K562 (cell line): ENCODE results near the gene GPX5. TPM values are rescaled to one million over a fixed set of nuclear protein-coding genes. Genes with fewer than 3 reads are reported as not detected.

Experiments used
- BACH1 ChIP-seq: fragments of 200-800 bp; sonication (Bioruptor generic); IDR thresholded peaks from 2 replicates; pipeline ENCODE4 v1.6.1; 2016; ENCODE audit warnings: missing genetic modification characterization, missing compliant biosample characterization
- CBX1 ChIP-seq: sonication (generic); IDR thresholded peaks from 2 replicates; pipeline ENCODE4 v1.6.1; 2016; ENCODE audit warnings: antibody characterized with exemption, low read depth, mild to moderate bottlenecking
- MEF2D ChIP-seq: conservative IDR thresholded peaks from 2 replicates; pipeline ENCODE4 v1.6.1; 2016; ENCODE audit warnings: low read depth, missing genetic modification characterization, missing compliant biosample characterization
- SMARCA5 ChIP-seq: fragments of 450-650 bp; IDR thresholded peaks from 2 replicates; pipeline ENCODE4 v1.6.1; 2016
- ZNF347 ChIP-seq: fragments of 450-650 bp; formaldehyde crosslinking; IDR thresholded peaks from 2 replicates; pipeline ENCODE4 v1.4.0; 2020; ENCODE audit warnings: low read depth, mild to moderate bottlenecking, moderate library complexity
- ZNF764 ChIP-seq: fragments of 250-450 bp; sonication (Bioruptor Pico); IDR thresholded peaks from 2 replicates; pipeline ENCODE4 v1.4.0; 2020; ENCODE audit warnings: low read depth, mild to moderate bottlenecking, moderate library complexity
- polyA plus RNA-seq, 8 experiments: library from polyadenylated mRNA; depleted of rRNA in 4 of 8; stranded (reverse) in 5 of 8; unstranded in 3 of 8; fragments of >200 nt; fragmentation: Nextera tagmentation in 2 of 8; fragmentation: Illumina TruSeq in 1 of 8; extraction: Ambion mirVana in 2 of 8; extraction: Trizol in 1 of 8; gene quantifications; 2 replicates each; pipeline versions ENCODE4 v1.2.1 to v1.2.3, GENCODE V29; 2011 to 2014; ENCODE audit warnings: inconsistent platforms in 1 of 8, missing spikeins in 1 of 8
- total RNA-seq, 7 experiments: library from RNA; depleted of rRNA in 6 of 7; stranded (reverse); fragments of >200 nt in 6 of 7; fragmentation: Illumina TruSeq in 2 of 7; extraction: Trizol in 2 of 7; gene quantifications; 2 replicates each; pipeline versions ENCODE4 v1.2.1 to v1.2.3, GENCODE V29; 2011 to 2021; ENCODE audit warnings: low replicate concordance in 1 of 7
- TF ChIP-seq, protein P1 (sequence below): IDR thresholded peaks from 3 replicates; pipeline ENCODE4 v1.6.1; 2011; ENCODE audit warnings: borderline replicate concordance, mild to moderate bottlenecking, moderate library complexity; ENCODE audit not compliant: insufficient read length; ENCODE audit errors: extremely low read depth
- TF ChIP-seq, protein P2 (sequence below): sonication (generic); formaldehyde crosslinking; IDR thresholded peaks from 2 replicates; pipeline ENCODE4 v1.8.0; 2022; ENCODE audit warnings: mild to moderate bottlenecking, missing genetic modification reagents
- TF ChIP-seq, protein P3 (sequence below), 2 experiments: fragments of 450-650 bp in 1 of 2; IDR thresholded peaks; 2 replicates each; pipeline ENCODE4 v1.6.1; 2011 to 2017; ENCODE audit warnings: low read depth in 2 of 2, antibody characterized with exemption in 1 of 2, borderline replicate concordance in 1 of 2, low read length in 1 of 2, mild to moderate bottlenecking in 1 of 2, mixed read lengths in 1 of 2; ENCODE audit not compliant: control insufficient read depth in 1 of 2
- TF ChIP-seq, protein P4 (sequence below), 2 experiments: fragments of 150-350 bp in 1 of 2; IDR thresholded peaks; 2 replicates each; pipeline ENCODE4 v1.6.1; 2012 to 2016; ENCODE audit warnings: low read depth in 2 of 2, low read length in 2 of 2, mild to moderate bottlenecking in 1 of 2, moderate library complexity in 1 of 2
- TF ChIP-seq, protein P5 (sequence below): fragments of 450-650 bp; IDR thresholded peaks from 2 replicates; pipeline ENCODE4 v1.6.1; 2017; ENCODE audit warnings: antibody characterized with exemption

Gene GPX5
- total and polyA plus RNA-seq, 9 of the 15 experiments (the other 6 are each of a cell fraction or from before 2014, with no cell fraction given): 0.07 to 0.18 (median 0.15) TPM; not detected in 6

DNA sequence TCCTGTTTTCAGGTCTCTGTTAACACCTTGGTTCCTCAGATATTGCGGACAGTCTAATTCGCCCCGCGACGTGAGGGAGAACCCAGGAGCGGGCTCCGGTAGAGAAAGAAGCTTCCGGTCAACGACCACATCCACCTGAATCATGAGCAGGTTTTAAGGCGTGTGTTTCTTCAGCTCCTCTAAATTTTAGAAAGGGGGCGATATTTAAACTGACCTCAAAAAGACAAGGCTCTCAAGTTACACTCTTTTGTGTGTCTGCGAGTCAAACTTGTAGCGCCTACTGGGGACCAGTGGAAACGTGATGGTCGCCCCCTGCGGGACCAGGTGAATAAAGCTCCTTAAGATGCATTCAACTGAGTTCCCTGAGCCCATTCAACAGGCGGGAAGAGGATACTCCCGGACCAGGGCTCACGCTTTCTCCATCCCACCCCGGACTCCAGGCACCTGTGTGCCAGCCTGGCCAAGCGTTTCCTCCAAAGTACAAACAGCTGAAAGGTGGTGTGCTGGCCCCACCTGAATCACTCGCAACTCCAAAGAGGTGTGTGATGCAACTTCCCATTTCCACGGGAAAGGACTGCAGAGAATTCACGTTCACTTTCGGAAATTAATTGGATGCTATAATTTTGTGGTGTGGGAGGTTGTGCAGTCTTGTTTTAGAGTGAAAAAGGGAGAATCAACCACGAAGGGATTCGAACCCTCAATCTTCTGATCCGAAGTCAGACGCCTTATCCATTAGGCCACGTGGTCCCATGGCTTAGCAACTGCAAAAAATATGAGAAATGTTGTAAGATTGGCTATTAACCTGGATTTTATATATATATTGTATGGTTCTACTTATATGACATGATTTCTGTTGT, 17.0 kb downstream of the GPX5 start (continued):
- TF ChIP-seq, protein P1, sequence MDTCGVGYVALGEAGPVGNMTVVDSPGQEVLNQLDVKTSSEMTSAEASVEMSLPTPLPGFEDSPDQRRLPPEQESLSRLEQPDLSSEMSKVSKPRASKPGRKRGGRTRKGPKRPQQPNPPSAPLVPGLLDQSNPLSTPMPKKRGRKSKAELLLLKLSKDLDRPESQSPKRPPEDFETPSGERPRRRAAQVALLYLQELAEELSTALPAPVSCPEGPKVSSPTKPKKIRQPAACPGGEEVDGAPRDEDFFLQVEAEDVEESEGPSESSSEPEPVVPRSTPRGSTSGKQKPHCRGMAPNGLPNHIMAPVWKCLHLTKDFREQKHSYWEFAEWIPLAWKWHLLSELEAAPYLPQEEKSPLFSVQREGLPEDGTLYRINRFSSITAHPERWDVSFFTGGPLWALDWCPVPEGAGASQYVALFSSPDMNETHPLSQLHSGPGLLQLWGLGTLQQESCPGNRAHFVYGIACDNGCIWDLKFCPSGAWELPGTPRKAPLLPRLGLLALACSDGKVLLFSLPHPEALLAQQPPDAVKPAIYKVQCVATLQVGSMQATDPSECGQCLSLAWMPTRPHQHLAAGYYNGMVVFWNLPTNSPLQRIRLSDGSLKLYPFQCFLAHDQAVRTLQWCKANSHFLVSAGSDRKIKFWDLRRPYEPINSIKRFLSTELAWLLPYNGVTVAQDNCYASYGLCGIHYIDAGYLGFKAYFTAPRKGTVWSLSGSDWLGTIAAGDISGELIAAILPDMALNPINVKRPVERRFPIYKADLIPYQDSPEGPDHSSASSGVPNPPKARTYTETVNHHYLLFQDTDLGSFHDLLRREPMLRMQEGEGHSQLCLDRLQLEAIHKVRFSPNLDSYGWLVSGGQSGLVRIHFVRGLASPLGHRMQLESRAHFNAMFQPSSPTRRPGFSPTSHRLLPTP: peak; percentile 91
- TF ChIP-seq, protein P2, sequence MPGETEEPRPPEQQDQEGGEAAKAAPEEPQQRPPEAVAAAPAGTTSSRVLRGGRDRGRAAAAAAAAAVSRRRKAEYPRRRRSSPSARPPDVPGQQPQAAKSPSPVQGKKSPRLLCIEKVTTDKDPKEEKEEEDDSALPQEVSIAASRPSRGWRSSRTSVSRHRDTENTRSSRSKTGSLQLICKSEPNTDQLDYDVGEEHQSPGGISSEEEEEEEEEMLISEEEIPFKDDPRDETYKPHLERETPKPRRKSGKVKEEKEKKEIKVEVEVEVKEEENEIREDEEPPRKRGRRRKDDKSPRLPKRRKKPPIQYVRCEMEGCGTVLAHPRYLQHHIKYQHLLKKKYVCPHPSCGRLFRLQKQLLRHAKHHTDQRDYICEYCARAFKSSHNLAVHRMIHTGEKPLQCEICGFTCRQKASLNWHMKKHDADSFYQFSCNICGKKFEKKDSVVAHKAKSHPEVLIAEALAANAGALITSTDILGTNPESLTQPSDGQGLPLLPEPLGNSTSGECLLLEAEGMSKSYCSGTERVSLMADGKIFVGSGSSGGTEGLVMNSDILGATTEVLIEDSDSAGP (CRISPR knock-in tag): 0 out of 2 replicates have a peak, but pooled peaks have one; percentile 21
- TF ChIP-seq, protein P3, sequence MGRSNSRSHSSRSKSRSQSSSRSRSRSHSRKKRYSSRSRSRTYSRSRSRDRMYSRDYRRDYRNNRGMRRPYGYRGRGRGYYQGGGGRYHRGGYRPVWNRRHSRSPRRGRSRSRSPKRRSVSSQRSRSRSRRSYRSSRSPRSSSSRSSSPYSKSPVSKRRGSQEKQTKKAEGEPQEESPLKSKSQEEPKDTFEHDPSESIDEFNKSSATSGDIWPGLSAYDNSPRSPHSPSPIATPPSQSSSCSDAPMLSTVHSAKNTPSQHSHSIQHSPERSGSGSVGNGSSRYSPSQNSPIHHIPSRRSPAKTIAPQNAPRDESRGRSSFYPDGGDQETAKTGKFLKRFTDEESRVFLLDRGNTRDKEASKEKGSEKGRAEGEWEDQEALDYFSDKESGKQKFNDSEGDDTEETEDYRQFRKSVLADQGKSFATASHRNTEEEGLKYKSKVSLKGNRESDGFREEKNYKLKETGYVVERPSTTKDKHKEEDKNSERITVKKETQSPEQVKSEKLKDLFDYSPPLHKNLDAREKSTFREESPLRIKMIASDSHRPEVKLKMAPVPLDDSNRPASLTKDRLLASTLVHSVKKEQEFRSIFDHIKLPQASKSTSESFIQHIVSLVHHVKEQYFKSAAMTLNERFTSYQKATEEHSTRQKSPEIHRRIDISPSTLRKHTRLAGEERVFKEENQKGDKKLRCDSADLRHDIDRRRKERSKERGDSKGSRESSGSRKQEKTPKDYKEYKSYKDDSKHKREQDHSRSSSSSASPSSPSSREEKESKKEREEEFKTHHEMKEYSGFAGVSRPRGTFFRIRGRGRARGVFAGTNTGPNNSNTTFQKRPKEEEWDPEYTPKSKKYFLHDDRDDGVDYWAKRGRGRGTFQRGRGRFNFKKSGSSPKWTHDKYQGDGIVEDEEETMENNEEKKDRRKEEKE (IDR thresholded peaks at IDR 0.05; ENCODE audit: borderline replicate concordance in 1 of 2, control insufficient read depth in 1 of 2, low read depth in 2 of 2, low read length in 1 of 2): peak in 1 of 2 experiments; percentile 94; a peak in 1 of 4 replicates
- TF ChIP-seq ZNF347 (CRISPR knock-in tag) (no peak), SMARCA5 (peak; percentile 90), BACH1 (peak; percentile 84), CBX1 (peak; percentile 95), ZNF764 (CRISPR knock-in tag) (peak; percentile 77; the same call in 1 of the 2 replicates), MEF2D (tag) (peak; percentile 79)
- TF ChIP-seq, protein P4, sequence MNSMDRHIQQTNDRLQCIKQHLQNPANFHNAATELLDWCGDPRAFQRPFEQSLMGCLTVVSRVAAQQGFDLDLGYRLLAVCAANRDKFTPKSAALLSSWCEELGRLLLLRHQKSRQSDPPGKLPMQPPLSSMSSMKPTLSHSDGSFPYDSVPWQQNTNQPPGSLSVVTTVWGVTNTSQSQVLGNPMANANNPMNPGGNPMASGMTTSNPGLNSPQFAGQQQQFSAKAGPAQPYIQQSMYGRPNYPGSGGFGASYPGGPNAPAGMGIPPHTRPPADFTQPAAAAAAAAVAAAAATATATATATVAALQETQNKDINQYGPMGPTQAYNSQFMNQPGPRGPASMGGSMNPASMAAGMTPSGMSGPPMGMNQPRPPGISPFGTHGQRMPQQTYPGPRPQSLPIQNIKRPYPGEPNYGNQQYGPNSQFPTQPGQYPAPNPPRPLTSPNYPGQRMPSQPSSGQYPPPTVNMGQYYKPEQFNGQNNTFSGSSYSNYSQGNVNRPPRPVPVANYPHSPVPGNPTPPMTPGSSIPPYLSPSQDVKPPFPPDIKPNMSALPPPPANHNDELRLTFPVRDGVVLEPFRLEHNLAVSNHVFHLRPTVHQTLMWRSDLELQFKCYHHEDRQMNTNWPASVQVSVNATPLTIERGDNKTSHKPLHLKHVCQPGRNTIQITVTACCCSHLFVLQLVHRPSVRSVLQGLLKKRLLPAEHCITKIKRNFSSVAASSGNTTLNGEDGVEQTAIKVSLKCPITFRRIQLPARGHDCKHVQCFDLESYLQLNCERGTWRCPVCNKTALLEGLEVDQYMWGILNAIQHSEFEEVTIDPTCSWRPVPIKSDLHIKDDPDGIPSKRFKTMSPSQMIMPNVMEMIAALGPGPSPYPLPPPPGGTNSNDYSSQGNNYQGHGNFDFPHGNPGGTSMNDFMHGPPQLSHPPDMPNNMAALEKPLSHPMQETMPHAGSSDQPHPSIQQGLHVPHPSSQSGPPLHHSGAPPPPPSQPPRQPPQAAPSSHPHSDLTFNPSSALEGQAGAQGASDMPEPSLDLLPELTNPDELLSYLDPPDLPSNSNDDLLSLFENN (IDR thresholded peaks at IDR 0.05; ENCODE audit: low read depth in 2 of 2, low read length in 2 of 2): peak in 1 of 2 experiments; percentile 61; a peak in 2 of 4 replicates
- TF ChIP-seq, protein P5, sequence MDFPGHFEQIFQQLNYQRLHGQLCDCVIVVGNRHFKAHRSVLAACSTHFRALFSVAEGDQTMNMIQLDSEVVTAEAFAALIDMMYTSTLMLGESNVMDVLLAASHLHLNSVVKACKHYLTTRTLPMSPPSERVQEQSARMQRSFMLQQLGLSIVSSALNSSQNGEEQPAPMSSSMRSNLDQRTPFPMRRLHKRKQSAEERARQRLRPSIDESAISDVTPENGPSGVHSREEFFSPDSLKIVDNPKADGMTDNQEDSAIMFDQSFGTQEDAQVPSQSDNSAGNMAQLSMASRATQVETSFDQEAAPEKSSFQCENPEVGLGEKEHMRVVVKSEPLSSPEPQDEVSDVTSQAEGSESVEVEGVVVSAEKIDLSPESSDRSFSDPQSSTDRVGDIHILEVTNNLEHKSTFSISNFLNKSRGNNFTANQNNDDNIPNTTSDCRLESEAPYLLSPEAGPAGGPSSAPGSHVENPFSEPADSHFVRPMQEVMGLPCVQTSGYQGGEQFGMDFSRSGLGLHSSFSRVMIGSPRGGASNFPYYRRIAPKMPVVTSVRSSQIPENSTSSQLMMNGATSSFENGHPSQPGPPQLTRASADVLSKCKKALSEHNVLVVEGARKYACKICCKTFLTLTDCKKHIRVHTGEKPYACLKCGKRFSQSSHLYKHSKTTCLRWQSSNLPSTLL: peak; percentile 73
